ENCODE data around the gene KIAA1586. TPM values are rescaled to one million over a fixed set of nuclear protein-coding genes. Genes with fewer than 3 reads are reported as not detected.
A peak's percentile ranks its signal among the peaks of the same experiment; 100 is the strongest.

The KIAA1586 gene
- total and polyA plus RNA-seq, 2 of the 13 experiments (the other 11 are each of a cell fraction or from before 2014, with no cell fraction given), result 5.5 to 16.9 TPM

DNA sequence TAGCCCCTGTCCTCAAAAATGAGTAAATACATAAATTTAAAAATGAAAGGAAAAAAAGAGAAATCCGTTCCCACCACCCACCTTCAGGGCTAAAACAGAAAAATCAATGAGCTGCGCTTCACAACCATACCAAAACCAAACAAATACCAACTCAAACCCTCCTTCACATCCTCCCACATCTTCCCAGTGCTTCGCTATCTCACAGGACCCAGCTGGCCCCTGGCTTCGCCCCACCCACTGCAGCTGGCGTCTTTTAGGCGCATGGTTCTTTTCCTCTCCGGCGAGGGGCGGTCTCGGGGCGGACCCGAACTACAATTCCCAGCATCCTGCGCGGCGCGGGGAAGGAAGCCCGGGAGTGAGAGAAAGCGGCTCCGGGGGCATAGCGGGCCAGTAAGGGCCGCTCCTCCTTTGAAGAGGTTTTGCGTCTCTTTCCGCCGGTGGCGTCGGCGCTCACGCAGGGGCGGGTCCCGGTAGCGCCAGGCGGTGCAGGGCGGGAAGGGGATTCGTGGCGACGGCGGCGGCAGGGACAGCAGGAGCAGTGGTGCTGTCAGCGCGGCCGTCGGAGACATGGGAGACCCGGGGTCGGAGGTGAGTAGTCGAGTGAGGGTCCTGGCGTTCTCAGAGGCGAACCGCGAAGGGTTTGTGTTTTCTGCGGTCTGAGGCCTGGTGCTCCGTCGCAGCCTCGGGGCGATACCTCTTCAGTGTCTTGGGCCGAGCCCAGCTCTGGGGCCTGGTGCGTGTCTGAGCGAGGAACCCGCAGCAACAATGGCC is 43.4 kb downstream of the KIAA1586 start, which contains the start of gene ZNF451 (continued):
- TF ChIP-seq ZNF33A (CRISPR knock-in tag; IDR thresholded peaks at IDR 0.05; ENCODE audit: borderline replicate concordance), result 0 out of 2 replicates have a peak, but pooled peaks have one; percentile 34
- TF ChIP-seq MBD4 (IDR thresholded peaks at IDR 0.05; ENCODE audit: borderline replicate concordance, low read length), result no peak
- TF ChIP-seq ZNF232 (CRISPR knock-in tag; IDR thresholded peaks at IDR 0.05; ENCODE audit: borderline replicate concordance), result peak; percentile 58; the same call in 1 of the 2 replicates
- no peak for TF ChIP-seq CBX2 (IDR thresholded peaks at IDR 0.05; ENCODE audit: low read depth, low read length)
- no peak for TF ChIP-seq CBX2 (CRISPR knock-in tag; IDR thresholded peaks at IDR 0.05; ENCODE audit: low read depth)
- no peak for TF ChIP-seq HOXA7 (CRISPR knock-in tag; IDR thresholded peaks at IDR 0.05)
- peak; percentile 91 for TF ChIP-seq ZNF350 (CRISPR knock-in tag; IDR thresholded peaks at IDR 0.05; ENCODE audit: borderline replicate concordance, low read depth)
- no peak for TF ChIP-seq FOXJ3 (CRISPR knock-in tag; IDR thresholded peaks at IDR 0.05; ENCODE audit: borderline replicate concordance)
- no peak for TF ChIP-seq NBN (conservative IDR thresholded peaks at IDR 0.05)
- TF ChIP-seq ZNF557 (CRISPR knock-in tag; IDR thresholded peaks at IDR 0.05), result no peak
- TF ChIP-seq ZNF136 (CRISPR knock-in tag; IDR thresholded peaks at IDR 0.05; ENCODE audit: low read depth), result peak; percentile 40; the same call in 1 of the 2 replicates
- TF ChIP-seq KDM5B (CRISPR knock-in tag; IDR thresholded peaks at IDR 0.05; ENCODE audit: borderline replicate concordance), result peak; percentile 81; the same call in 1 of the 2 replicates
- peak; percentile 94 for TF ChIP-seq E2F1 (CRISPR knock-in tag; IDR thresholded peaks at IDR 0.05)
- peak; percentile 45; the same call in 1 of the 2 replicates for TF ChIP-seq NCOR1 (IDR thresholded peaks at IDR 0.05; ENCODE audit: borderline replicate concordance, low read length)
- no peak for TF ChIP-seq NFRKB (IDR thresholded peaks at IDR 0.05)
- TF ChIP-seq, protein P1, sequence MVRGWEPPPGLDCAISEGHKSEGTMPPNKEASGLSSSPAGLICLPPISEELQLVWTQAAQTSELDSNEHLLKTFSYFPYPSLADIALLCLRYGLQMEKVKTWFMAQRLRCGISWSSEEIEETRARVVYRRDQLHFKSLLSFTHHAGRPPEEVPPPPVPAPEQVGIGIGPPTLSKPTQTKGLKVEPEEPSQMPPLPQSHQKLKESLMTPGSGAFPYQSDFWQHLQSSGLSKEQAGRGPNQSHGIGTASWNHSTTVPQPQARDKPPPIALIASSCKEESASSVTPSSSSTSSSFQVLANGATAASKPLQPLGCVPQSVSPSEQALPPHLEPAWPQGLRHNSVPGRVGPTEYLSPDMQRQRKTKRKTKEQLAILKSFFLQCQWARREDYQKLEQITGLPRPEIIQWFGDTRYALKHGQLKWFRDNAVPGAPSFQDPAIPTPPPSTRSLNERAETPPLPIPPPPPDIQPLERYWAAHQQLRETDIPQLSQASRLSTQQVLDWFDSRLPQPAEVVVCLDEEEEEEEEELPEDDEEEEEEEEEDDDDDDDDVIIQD (CRISPR knock-in tag; IDR thresholded peaks at IDR 0.05; ENCODE audit: low read depth), result peak; percentile 39; the same call in 1 of the 2 replicates
- no peak for TF ChIP-seq ZNF737 (CRISPR knock-in tag; IDR thresholded peaks at IDR 0.05; ENCODE audit: borderline replicate concordance)
- peak; percentile 94 for TF ChIP-seq ERF (CRISPR knock-in tag; IDR thresholded peaks at IDR 0.05)
- TF ChIP-seq ZNF660 (CRISPR knock-in tag; IDR thresholded peaks at IDR 0.05; ENCODE audit: borderline replicate concordance, low read depth), result no peak
- TF ChIP-seq ZNF710 (CRISPR knock-in tag; IDR thresholded peaks at IDR 0.05; ENCODE audit: borderline replicate concordance), result no peak; the same call in 1 of the 2 replicates
- TF ChIP-seq IKZF5 (CRISPR knock-in tag; IDR thresholded peaks at IDR 0.05), result peak; percentile 89
- TF ChIP-seq IKZF4 (CRISPR knock-in tag; IDR thresholded peaks at IDR 0.05; ENCODE audit: borderline replicate concordance, low read depth, not compliant biosample characterization), result no peak
- peak; percentile 88 for TF ChIP-seq SALL1 (CRISPR knock-in tag; IDR thresholded peaks at IDR 0.05)
- no peak for TF ChIP-seq KAT2B (IDR thresholded peaks at IDR 0.05; ENCODE audit: borderline replicate concordance, low read depth, low read length)
- TF ChIP-seq PAWR (CRISPR knock-in tag; IDR thresholded peaks at IDR 0.05; ENCODE audit: borderline replicate concordance), result no peak
